GM19395 (cell line): Measurements from ENCODE around the gene FRG2B.
"Not testable (repeated sequence)": the region's sequence is repeated elsewhere in the genome, so short reads cannot be mapped to it uniquely, and the experiment has no call there.

Experiments used
- ATAC-seq: cut with Tn5 transposase; IDR thresholded peaks from one replicate; pipeline ENCODE4 v1.9.1; 2021; ENCODE audit warnings: mild to moderate bottlenecking, moderate library complexity; ENCODE audit not compliant: unreplicated experiment

The FRG2B gene

GRCh38 chr10:133600657-133601056, 25.9 kb downstream of the FRG2B start:
- ATAC-seq, result no peak

GRCh38 chr10:133599869-133600268, 26.7 kb downstream of the FRG2B start:
- not testable (repeated sequence) for ATAC-seq

GRCh38 chr10:133592716-133593115, 33.9 kb downstream of the FRG2B start:
- no peak for ATAC-seq

GRCh38 chr10:133590970-133591359, 35.6 kb downstream of the FRG2B start:
- ATAC-seq, result no peak

- no peak for ATAC-seq
Observed at GRCh38 chr10:133590226-133590969, 36.2 kb downstream of the FRG2B start.

GRCh38 chr10:133577037-133577436, 49.6 kb downstream of the FRG2B start:
- ATAC-seq, result not testable (repeated sequence)
